HCT116 (cell line): ENCODE measurements around the gene OLFML3. TPM values are rescaled to one million over a fixed set of nuclear protein-coding genes. Genes with fewer than 3 reads are reported as not detected.

Experiments used
- ATAC-seq: fragments of 200-7000 bp; cut with Tn5 transposase; 2 replicates; pipeline ENCODE4 v1.9.1; 2020; ENCODE audit warnings: mild to moderate bottlenecking, moderate library complexity
- BruUV-seq: library from RNA; stranded (reverse); fragments of 400-500 nt; replicated peaks from 2 replicates; lab custom pipeline; 2021; lab: Mats Ljungman, UMichigan
- CTCF ChIA-PET: fragments of 300-600 bp; sonication (Branson Sonifier 250); formaldehyde crosslinking; loops from one replicate; lab custom pipeline; 2021; ENCODE audit warnings: antibody characterized with exemption; lab: Charles Lee
- POLR2A ChIA-PET: fragments of 300-600, 350-600 bp; sonication (Branson Sonifier 250); formaldehyde crosslinking; loops from one replicate; lab custom pipeline; 2021; ENCODE audit warnings: antibody characterized with exemption; lab: Charles Lee
- RAD21 ChIA-PET, 2 experiments: fragments of 300-600 bp; sonication (Branson Sonifier 250); formaldehyde crosslinking; loops; one replicate each; lab custom pipeline; 2023; ENCODE audit warnings: low total read pairs in 2 of 2; ENCODE audit not compliant: uncharacterized antibody in 2 of 2, unreplicated experiment in 2 of 2, low non-redundant PET in 1 of 2; lab: Charles Lee
- DNase-seq: peaks from one replicate; pipeline ENCODE4 v3.0.0-alpha.2; 2010; ENCODE audit warnings: low read depth, low spot score
- H2AFZ ChIP-seq: fragments of 200-600 bp; shearing (Covaris generic), sonication (generic); 2 replicates; pipeline ENCODE4 v1.6.1; 2017; ENCODE audit warnings: low read depth, mixed run types, mixed read lengths, antibody characterized with exemption, low read length; ENCODE audit not compliant: poor library complexity, severe bottlenecking
- H3K27ac ChIP-seq: 2 replicates; pipeline ENCODE4 v1.5.1; 2012; ENCODE audit warnings: low read depth, low read length
- H3K27me3 ChIP-seq: fragments of 200-600 bp; sonication (generic); 2 replicates; pipeline ENCODE4 v1.6.1; 2016; ENCODE audit warnings: mixed run types, low read length, mixed read lengths; ENCODE audit not compliant: insufficient read depth
- H3K36me3 ChIP-seq, 2 experiments: fragments of 200-500 bp in 1 of 2; fragments of 200-600 bp in 1 of 2; sonication (Bioruptor generic) in 1 of 2; sonication (generic) in 1 of 2; 2 replicates each; pipeline versions ENCODE4 v1.5.1 to v1.6.1; 2014 to 2016; ENCODE audit warnings: low read length in 2 of 2, inconsistent platforms in 1 of 2, mixed read lengths in 1 of 2, mixed run types in 1 of 2; ENCODE audit not compliant: insufficient read depth in 2 of 2, control insufficient read depth in 1 of 2
- H3K4me1 ChIP-seq, 2 experiments: fragments of 200-600 bp in 1 of 2; sonication (generic) in 1 of 2; 2 replicates each; pipeline versions ENCODE4 v1.5.1 to v1.6.1; 2012 to 2017; ENCODE audit warnings: low read length in 2 of 2, inconsistent platforms in 1 of 2, mild to moderate bottlenecking in 1 of 2, mixed read lengths in 1 of 2, mixed run types in 1 of 2, moderate library complexity in 1 of 2; ENCODE audit not compliant: insufficient read depth in 2 of 2, control insufficient read depth in 1 of 2
- H3K4me2 ChIP-seq: fragments of 200-600 bp; sonication (generic); 2 replicates; pipeline ENCODE4 v1.6.1; 2017; ENCODE audit warnings: mixed run types, low read length, mixed read lengths
- H3K4me3 ChIP-seq, 2 experiments: fragments of 200-600 bp in 1 of 2; sonication (generic) in 1 of 2; replicated peaks in 1 of 2; 2 replicates each; pipeline ENCODE4 v1.5.1; 2011 to 2016; ENCODE audit warnings: low read length in 2 of 2, control low read depth in 1 of 2, low read depth in 1 of 2, mild to moderate bottlenecking in 1 of 2, mixed read lengths in 1 of 2, mixed run types in 1 of 2
- H3K79me2 ChIP-seq: fragments of 200-600 bp; sonication (generic); 2 replicates; pipeline ENCODE4 v1.6.1; 2017; ENCODE audit warnings: mild to moderate bottlenecking, mixed run types, low read length, moderate library complexity, mixed read lengths; ENCODE audit not compliant: insufficient read depth
- H3K9ac ChIP-seq: fragments of 200-600 bp; sonication (generic); 2 replicates; pipeline ENCODE4 v1.6.1; 2016; ENCODE audit warnings: low read length, mixed read lengths
- H3K9me2 ChIP-seq: fragments of 200-600 bp; sonication (generic), shearing (Covaris generic); 2 replicates; pipeline ENCODE4 v1.6.1; 2017; ENCODE audit warnings: mixed run types, mild to moderate bottlenecking, moderate library complexity; ENCODE audit not compliant: insufficient read depth
- H3K9me3 ChIP-seq, 2 experiments: fragments of 200-500 bp in 1 of 2; fragments of 200-600 bp in 1 of 2; sonication (Bioruptor generic) in 1 of 2; sonication (generic) in 1 of 2; 2 replicates each; pipeline ENCODE4 v1.6.1; 2014 to 2017; ENCODE audit warnings: low read length in 2 of 2, mixed read lengths in 2 of 2, inconsistent platforms in 1 of 2, low read depth in 1 of 2, mild to moderate bottlenecking in 1 of 2, mixed run types in 1 of 2, moderate library complexity in 1 of 2; ENCODE audit not compliant: control insufficient read depth in 1 of 2, insufficient read depth in 1 of 2
- H4K20me1 ChIP-seq: fragments of 200-600 bp; sonication (generic), shearing (Covaris generic); 2 replicates; pipeline ENCODE4 v1.6.1; 2017; ENCODE audit warnings: mixed run types, mild to moderate bottlenecking, moderate library complexity; ENCODE audit not compliant: insufficient read depth
- CBX3 ChIP-seq: IDR thresholded peaks from 2 replicates; pipeline ENCODE4 v1.6.1; 2012; ENCODE audit warnings: low read depth
- EGR1 ChIP-seq: IDR thresholded peaks from 2 replicates; pipeline ENCODE4 v1.6.1; 2012; ENCODE audit warnings: low read depth
- ELF1 ChIP-seq: IDR thresholded peaks from 2 replicates; pipeline ENCODE4 v1.6.1; 2012; ENCODE audit warnings: low read depth, borderline replicate concordance
- EZH2 ChIP-seq: fragments of 200-600 bp; sonication (generic); IDR thresholded peaks from 2 replicates; pipeline ENCODE4 v1.6.1; 2017; ENCODE audit warnings: antibody characterized with exemption, mixed run types
- EZH2phosphoT487 ChIP-seq: fragments of 200-600 bp; IDR thresholded peaks from 2 replicates; pipeline ENCODE4 v1.6.1; 2018; ENCODE audit warnings: antibody characterized with exemption, borderline replicate concordance
- FOSL1 ChIP-seq: IDR thresholded peaks from 2 replicates; pipeline ENCODE4 v1.6.1; 2012; ENCODE audit warnings: low read depth
- JUND ChIP-seq: IDR thresholded peaks from 2 replicates; pipeline ENCODE4 v1.6.1; 2012
- MAX ChIP-seq: IDR thresholded peaks from 2 replicates; pipeline ENCODE4 v1.6.1; 2012
- POLR2A ChIP-seq: IDR thresholded peaks from 2 replicates; pipeline ENCODE4 v1.7.0; 2011; ENCODE audit warnings: borderline replicate concordance; ENCODE audit not compliant: insufficient read depth, insufficient read length; ENCODE audit errors: extremely low read depth
- POLR2AphosphoS5 ChIP-seq: IDR thresholded peaks from 2 replicates; pipeline ENCODE4 v1.6.1; 2011; ENCODE audit warnings: mild to moderate bottlenecking, low read depth, low read length, moderate library complexity
- RAD21 ChIP-seq: IDR thresholded peaks from 2 replicates; pipeline ENCODE4 v1.6.1; 2012; ENCODE audit warnings: low read depth, mild to moderate bottlenecking
- SIN3A ChIP-seq: IDR thresholded peaks from 2 replicates; pipeline ENCODE4 v1.6.1; 2012; ENCODE audit warnings: low read depth
- SP1 ChIP-seq: IDR thresholded peaks from 2 replicates; pipeline ENCODE4 v1.6.1; 2012; ENCODE audit warnings: low read depth
- SRF ChIP-seq: IDR thresholded peaks from 2 replicates; pipeline ENCODE4 v1.6.1; 2012; ENCODE audit warnings: low read depth
- YY1 ChIP-seq: IDR thresholded peaks from 2 replicates; pipeline ENCODE4 v1.6.1; 2011; ENCODE audit warnings: low read length, low read depth, moderate library complexity, mild to moderate bottlenecking; ENCODE audit not compliant: insufficient replicate concordance; ENCODE audit errors: extremely low read depth
- ZFX ChIP-seq: fragments of 450-650 bp; IDR thresholded peaks from 2 replicates; pipeline ENCODE4 v1.6.1; 2017
- ZNF274 ChIP-seq: fragments of 200-500 bp; sonication (Bioruptor generic); IDR thresholded peaks from 2 replicates; pipeline ENCODE4 v1.6.1; 2014; ENCODE audit warnings: mild to moderate bottlenecking, low read depth, low read length, inconsistent platforms
- intact Hi-C: fragments of 100-400 bp; cut with micrococcal nuclease; formaldehyde crosslinking; loops from 2 replicates; pipeline ENCODE4 v1.10.0; 2022
- total RNA-seq: library from RNA; stranded (reverse); gene quantifications from one replicate; pipeline ENCODE4 v1.2.1, GENCODE V29; 2021; ENCODE audit not compliant: unreplicated experiment
- TF ChIP-seq, protein P1 (sequence below): IDR thresholded peaks from 2 replicates; pipeline ENCODE4 v1.6.1; 2012; ENCODE audit warnings: low read depth

OLFML3 gene
- total RNA-seq, 1 experiment from 2014 or later: 0.25 TPM

- no TSS peak for BruUV-seq
- H3K79me2 ChIP-seq: no peaks in the 10 kb centered on the region
- H3K27me3 ChIP-seq: no peaks in the 10 kb centered on the region
- H3K27ac ChIP-seq: no peak overlapping the region
- intact Hi-C loops: loop anchor here (10.0 kb wide), 2 partner anchors 452 to 1142 kb away; no protein-coding TSS in a partner anchor
- DNase-seq (no peak), ATAC-seq (no peak)
- ChIA-PET CTCF (no interaction called here), RAD21 (no interaction called here), POLR2A (no interaction called here)
- no peaks in the 10 kb centered on the region for H3K9me3 ChIP-seq
- H2AFZ ChIP-seq: no peak overlapping the region
- 0 out of 4 replicates have a peak, but pooled peaks cover 0 to 3% of the 10 kb centered on the region in 2 experiments for H3K4me1 ChIP-seq
- H3K4me3 ChIP-seq: no peak overlapping the region
- no peaks in the 10 kb centered on the region for H4K20me1 ChIP-seq
- no peak overlapping the region for H3K9ac ChIP-seq
- H3K9me2 ChIP-seq: no peaks in the 10 kb centered on the region
- H3K36me3 ChIP-seq: peaks cover 37 to 45% of the 10 kb centered on the region in 2 experiments
- TF ChIP-seq JUND (no peak), SRF (no peak), RAD21 (no peak), EZH2 (no peak), SP1 (no peak), POLR2AphosphoS5 (no peak), MAX (no peak), ZFX (no peak), ELF1 (no peak)
- TF ChIP-seq, all 23 proteins: peak for 0
- H3K4me2 ChIP-seq: no peak overlapping the region
These were observed 6.3 kb upstream of the OLFML3 start for GRCh38 chr1:113972954-113973353.

GRCh38 chr1:113975211-113975895, 3.9 kb upstream of the OLFML3 start:
- H2AFZ ChIP-seq: no peak overlapping the region
- no peaks in the 10 kb centered on the region for H3K9me3 ChIP-seq
- ChIA-PET POLR2A (no interaction called here), CTCF (interaction anchor here (6.3 kb wide), 1 partner anchor 307 kb away, joined by 87 read pairs; no protein-coding TSS in a partner anchor), RAD21 (no interaction called here)
- H3K36me3 ChIP-seq: peaks cover 20 to 27% of the 10 kb centered on the region in 2 experiments; a peak in 2 of 4 replicates
- no peak for TF ChIP-seq CBX3
- no peak for TF ChIP-seq MAX
- TF ChIP-seq ZFX: no peak
- no peak for TF ChIP-seq YY1
- TF ChIP-seq POLR2AphosphoS5: no peak
- no peak for TF ChIP-seq JUND
- no peak for TF ChIP-seq FOSL1
- no peak for TF ChIP-seq SRF
- TF ChIP-seq EGR1: no peak
- no peak for TF ChIP-seq EZH2phosphoT487
- no peak for TF ChIP-seq ZNF274
- TF ChIP-seq, protein P1, sequence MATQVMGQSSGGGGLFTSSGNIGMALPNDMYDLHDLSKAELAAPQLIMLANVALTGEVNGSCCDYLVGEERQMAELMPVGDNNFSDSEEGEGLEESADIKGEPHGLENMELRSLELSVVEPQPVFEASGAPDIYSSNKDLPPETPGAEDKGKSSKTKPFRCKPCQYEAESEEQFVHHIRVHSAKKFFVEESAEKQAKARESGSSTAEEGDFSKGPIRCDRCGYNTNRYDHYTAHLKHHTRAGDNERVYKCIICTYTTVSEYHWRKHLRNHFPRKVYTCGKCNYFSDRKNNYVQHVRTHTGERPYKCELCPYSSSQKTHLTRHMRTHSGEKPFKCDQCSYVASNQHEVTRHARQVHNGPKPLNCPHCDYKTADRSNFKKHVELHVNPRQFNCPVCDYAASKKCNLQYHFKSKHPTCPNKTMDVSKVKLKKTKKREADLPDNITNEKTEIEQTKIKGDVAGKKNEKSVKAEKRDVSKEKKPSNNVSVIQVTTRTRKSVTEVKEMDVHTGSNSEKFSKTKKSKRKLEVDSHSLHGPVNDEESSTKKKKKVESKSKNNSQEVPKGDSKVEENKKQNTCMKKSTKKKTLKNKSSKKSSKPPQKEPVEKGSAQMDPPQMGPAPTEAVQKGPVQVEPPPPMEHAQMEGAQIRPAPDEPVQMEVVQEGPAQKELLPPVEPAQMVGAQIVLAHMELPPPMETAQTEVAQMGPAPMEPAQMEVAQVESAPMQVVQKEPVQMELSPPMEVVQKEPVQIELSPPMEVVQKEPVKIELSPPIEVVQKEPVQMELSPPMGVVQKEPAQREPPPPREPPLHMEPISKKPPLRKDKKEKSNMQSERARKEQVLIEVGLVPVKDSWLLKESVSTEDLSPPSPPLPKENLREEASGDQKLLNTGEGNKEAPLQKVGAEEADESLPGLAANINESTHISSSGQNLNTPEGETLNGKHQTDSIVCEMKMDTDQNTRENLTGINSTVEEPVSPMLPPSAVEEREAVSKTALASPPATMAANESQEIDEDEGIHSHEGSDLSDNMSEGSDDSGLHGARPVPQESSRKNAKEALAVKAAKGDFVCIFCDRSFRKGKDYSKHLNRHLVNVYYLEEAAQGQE: no peak
- no peak for TF ChIP-seq POLR2A
- TF ChIP-seq EZH2: no peak
- TF ChIP-seq SIN3A: no peak
- no peaks in the 10 kb centered on the region for H3K79me2 ChIP-seq
- no peak for DNase-seq
- no peak overlapping the region for H3K4me2 ChIP-seq
- peaks cover 5 to 10% of the 10 kb centered on the region in 2 experiments; a peak in 3 of 4 replicates for H3K4me1 ChIP-seq
- ATAC-seq: no peak
- H3K9me2 ChIP-seq: no peaks in the 10 kb centered on the region
- no peaks in the 10 kb centered on the region for H3K27me3 ChIP-seq
- H3K27ac ChIP-seq: no peak overlapping the region
- BruUV-seq: no TSS peak
- no peaks in the 10 kb centered on the region for H4K20me1 ChIP-seq
- H3K9ac ChIP-seq: no peak overlapping the region
- intact Hi-C loops: loop anchor here (5.0 to 10.0 kb wide), 4 partner anchors 242 to 1139 kb away; no protein-coding TSS in a partner anchor
- no peak overlapping the region for H3K4me3 ChIP-seq
